Body of pancreas (tissue), 4 donors: Measurements from ENCODE around the gene PHKB. TPM values are rescaled to one million over a fixed set of nuclear protein-coding genes. Genes with fewer than 3 reads are reported as not detected.
"Not testable (repeated sequence)": the region's sequence is repeated elsewhere in the genome, so short reads cannot be mapped to it uniquely, and the experiment has no call there.

Experiments used
- ATAC-seq: fragments of 150-250 bp; one replicate; pipeline ENCODE4 v1.9.1; 2016
- DNase-seq, 4 donors: peaks; one replicate each; pipeline ENCODE4 v3.0.0-alpha.2; 2019
- H3K27ac ChIP-seq, 4 donors: fragments of 200-600 bp; sonication (generic); 1 replicate in 3 of 4; 2 replicates in 1 of 4; pipeline versions ENCODE4 v1.5.1 to v1.6.1; 2016 to 2019; ENCODE audit warnings: mild to moderate bottlenecking in 1 of 4, mixed read lengths in 1 of 4, moderate library complexity in 1 of 4
- H3K27me3 ChIP-seq, 2 donors: fragments of 200-600 bp; sonication (generic); one replicate each; pipeline ENCODE4 v1.6.0; 2016; ENCODE audit warnings: mild to moderate bottlenecking in 1 of 2
- H3K36me3 ChIP-seq, 2 donors: fragments of 200-600 bp; sonication (generic); replicated peaks in 1 of 2; 2 replicates each; pipeline ENCODE4 v1.5.1; 2016; ENCODE audit warnings: low read depth in 2 of 2; ENCODE audit not compliant: insufficient read depth in 1 of 2
- H3K4me1 ChIP-seq: fragments of 200-600 bp; sonication (generic); one replicate; pipeline ENCODE4 v1.6.0; 2016
- H3K4me3 ChIP-seq, 2 donors: fragments of 200-600 bp; sonication (generic); 1 replicate in 1 of 2; 2 replicates in 1 of 2; pipeline ENCODE4 v1.5.1; 2016 to 2019
- H3K9me3 ChIP-seq, 3 donors: fragments of 200-600 bp; sonication (generic); 1 replicate in 2 of 3; 2 replicates in 1 of 3; pipeline ENCODE4 v1.5.1; 2016
- CTCF ChIP-seq, 7 experiments: fragments of 450-650 bp in 4 of 7; fragments of 200-600 bp in 3 of 7; sonication (generic) in 3 of 7; IDR thresholded peaks; one replicate each; pipeline ENCODE4 v1.5.1; 2016 to 2019; ENCODE audit warnings: antibody characterized with exemption in 7 of 7
- POLR2A ChIP-seq, 3 donors: fragments of 450-650 bp; IDR thresholded peaks; one replicate each; pipeline ENCODE4 v1.6.1; 2016; ENCODE audit warnings: antibody characterized with exemption in 3 of 3, mild to moderate bottlenecking in 2 of 3
- WGBS, 2 donors: methylation state at CpG; one replicate each; pipeline ENCODE4 v1.1.5; 2017; 5-methylcytosine and 5-hydroxymethylcytosine counted together
- intact Hi-C: fragments of 100-400 bp; cut with DNase I; formaldehyde crosslinking; loops from one replicate; pipeline ENCODE4 v1.15.1; 2023
- total RNA-seq, 2 donors: library from RNA; depleted of rRNA; stranded (reverse); fragments of >200 nt; gene quantifications; one replicate each; pipeline ENCODE4 v1.1.0, GENCODE V29; 2016

PHKB gene
- total RNA-seq, 2 donors from 2014 or later = 41.5 to 72.5 TPM

DNA sequence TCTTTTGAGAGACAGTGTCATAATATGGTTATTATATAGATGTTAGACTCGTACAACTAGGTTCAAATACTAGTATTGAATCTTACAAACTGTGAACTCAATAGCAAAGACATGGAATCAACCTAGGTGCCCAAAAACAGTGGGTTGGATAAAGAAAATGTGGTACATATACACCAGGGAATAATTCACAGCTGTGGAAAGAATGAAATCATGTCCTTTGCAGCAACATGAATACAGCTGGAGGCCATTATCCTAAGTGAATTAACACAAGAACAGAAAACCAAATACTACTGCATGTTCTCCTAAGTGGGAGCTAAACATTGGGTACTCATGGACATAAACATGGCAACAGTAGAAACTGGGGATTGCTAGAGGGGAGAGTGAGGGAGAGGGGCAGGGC, 8.1 kb downstream of the PHKB start:
- H3K27me3 ChIP-seq = no peaks in the 10 kb centered on the region
- intact Hi-C loops = no loop called here
- TF ChIP-seq POLR2A (IDR thresholded peaks at IDR 0.05) (no peak), CTCF (IDR thresholded peaks at IDR 0.05) (no peak)
- no peak overlapping the region for H3K27ac ChIP-seq
- WGBS, 2 donors = 91 to 97% methylated on average over 1 of the region's 1 CpG
- DNase-seq = no peak
- peaks cover 21% of the 10 kb centered on the region for H3K4me1 ChIP-seq
- no peak for ATAC-seq
- no peaks in the 10 kb centered on the region for H3K36me3 ChIP-seq
- H3K9me3 ChIP-seq = no peaks in the 10 kb centered on the region
- H3K4me3 ChIP-seq = no peak overlapping the region

- no peak for DNase-seq
- Histone ChIP-seq H3K36me3 (no peaks in the 10 kb centered on the region), H3K27me3 (no peaks in the 10 kb centered on the region), H3K27ac (no peak overlapping the region), H3K9me3 (no peaks in the 10 kb centered on the region), H3K4me3 (no peak overlapping the region), H3K4me1 (peaks cover 16% of the 10 kb centered on the region)
- TF ChIP-seq CTCF (IDR thresholded peaks at IDR 0.05) = no peak
- TF ChIP-seq POLR2A (IDR thresholded peaks at IDR 0.05) = no peak
- ATAC-seq = no peak
- WGBS, 2 donors = 92 to 98% methylated on average over 7 of the region's 7 CpGs
- intact Hi-C loops = no loop called here
These were observed 9.1 kb downstream of the PHKB start for GRCh38 chr16:47470211-47470610.

GRCh38 chr16:47470810-47471209, 9.7 kb downstream of the PHKB start:
- DNase-seq (no peak), ATAC-seq (no peak)
- Histone ChIP-seq H3K36me3 (no peaks in the 10 kb centered on the region), H3K27ac (no peak overlapping the region), H3K27me3 (no peaks in the 10 kb centered on the region), H3K4me1 (peaks cover 13% of the 10 kb centered on the region), H3K9me3 (no peaks in the 10 kb centered on the region), H3K4me3 (no peak overlapping the region)
- intact Hi-C loops = no loop called here
- TF ChIP-seq POLR2A (IDR thresholded peaks at IDR 0.05) (no peak), CTCF (IDR thresholded peaks at IDR 0.05) (no peak)
- WGBS, 2 donors = 95% methylated on average over 1 of the region's 1 CpG

DNA sequence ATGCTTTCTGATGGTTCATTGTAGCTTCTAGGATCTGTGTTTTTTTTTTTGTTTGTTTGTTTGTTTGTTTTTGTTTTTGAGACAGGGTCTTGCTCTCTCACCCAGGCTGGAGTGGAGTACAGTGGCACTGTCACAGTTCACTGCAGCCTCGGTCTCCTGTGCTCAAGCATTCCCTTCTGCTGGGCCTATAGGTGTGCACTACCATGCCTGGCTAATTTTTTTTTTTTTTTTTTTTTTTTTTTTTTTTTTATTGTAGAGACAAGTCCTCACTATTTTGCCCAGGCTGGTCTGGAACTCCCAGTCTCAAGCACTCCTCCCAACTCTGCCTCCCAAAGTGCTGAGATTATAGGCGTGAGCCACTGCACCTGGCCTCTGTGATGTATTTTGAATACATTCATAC, 11.9 kb downstream of the PHKB start:
- ATAC-seq, H3K27ac ChIP-seq, H3K4me3 ChIP-seq, intact Hi-C loops, H3K27me3 ChIP-seq, H3K36me3 ChIP-seq, H3K9me3 ChIP-seq, H3K4me1 ChIP-seq, DNase-seq: not testable (repeated sequence)
- 90 to 98% methylated on average over 2 of the region's 2 CpGs for WGBS, 2 donors

- Histone ChIP-seq H3K36me3 (no peaks in the 10 kb centered on the region), H3K9me3 (no peaks in the 10 kb centered on the region), H3K4me1 (no peaks in the 10 kb centered on the region), H3K27ac (no peak overlapping the region), H3K27me3 (no peaks in the 10 kb centered on the region), H3K4me3 (no peak overlapping the region)
- TF ChIP-seq POLR2A (IDR thresholded peaks at IDR 0.05) (no peak), CTCF (IDR thresholded peaks at IDR 0.05) (no peak)
- ATAC-seq (no peak), DNase-seq (no peak)
- intact Hi-C loops = no loop called here
- WGBS, 2 donors = 83 to 84% methylated on average over 3 of the region's 3 CpGs
These were observed 12.7 kb downstream of the PHKB start for GRCh38 chr16:47473792-47474191.
